Kidney (tissue), 14 donors: ENCODE data around the gene APBA1. TPM values are rescaled to one million over a fixed set of nuclear protein-coding genes. Genes with fewer than 3 reads are reported as not detected.

Experiments
- DNase-seq, 5 donors: peaks; one replicate each; pipeline ENCODE4 v3.0.0-alpha.2; 2013 to 2020
- FAIRE-seq: peaks from 2 replicates; lab custom pipeline; 2012; peaks lifted over from hg19 to GRCh38; lab: Jason Lieb, UNC
- H3K27ac ChIP-seq, 2 donors: one replicate each; pipeline ENCODE4 v1.7.0; 2013; ENCODE audit warnings: low read depth in 2 of 2, low read length in 2 of 2, inconsistent platforms in 1 of 2
- H3K27me3 ChIP-seq: one replicate; pipeline ENCODE4 v1.7.1; 2013; ENCODE audit warnings: low read length, inconsistent platforms; ENCODE audit not compliant: control insufficient read depth, insufficient read depth
- H3K36me3 ChIP-seq, 3 donors: one replicate each; pipeline versions ENCODE4 v1.7.0 to v1.7.1; 2013; ENCODE audit warnings: low read length in 3 of 3, control low read depth in 1 of 3, inconsistent platforms in 1 of 3; ENCODE audit not compliant: insufficient read depth in 3 of 3, control insufficient read depth in 2 of 3
- H3K4me1 ChIP-seq, 3 donors: one replicate each; pipeline versions ENCODE4 v1.7.0 to v1.7.1; 2013; ENCODE audit warnings: low read length in 3 of 3, inconsistent platforms in 1 of 3, low read depth in 1 of 3; ENCODE audit not compliant: control insufficient read depth in 2 of 3, insufficient read depth in 2 of 3
- H3K4me3 ChIP-seq, 3 donors: one replicate each; pipeline versions ENCODE4 v1.7.0 to v1.8.1; 2013; ENCODE audit warnings: low read length in 3 of 3, control low read depth in 1 of 3, inconsistent platforms in 1 of 3
- H3K9ac ChIP-seq, 3 donors: one replicate each; pipeline versions ENCODE4 v1.7.0 to v1.7.1; 2013; ENCODE audit warnings: low read length in 3 of 3, control low read depth in 1 of 3, inconsistent platforms in 1 of 3
- H3K9me3 ChIP-seq, 3 donors: one replicate each; pipeline versions ENCODE4 v1.7.0 to v1.7.1; 2013; ENCODE audit warnings: low read length in 3 of 3, control low read depth in 1 of 3, inconsistent platforms in 1 of 3; ENCODE audit not compliant: control insufficient read depth in 2 of 3, insufficient read depth in 1 of 3
- CTCF ChIP-seq: IDR thresholded peaks from 3 replicates; pipeline ENCODE4 v1.5.1; 2012; ENCODE audit warnings: mild to moderate bottlenecking, moderate library complexity, borderline replicate concordance; ENCODE audit not compliant: insufficient read depth; ENCODE audit errors: extremely low read depth
- intact Hi-C: fragments of 100-400 bp; cut with DNase I; formaldehyde crosslinking; loops from one replicate; pipeline ENCODE4 v1.11.1; 2022
- polyA plus RNA-seq: library from polyadenylated mRNA; stranded (reverse); fragments of 350-450 nt; fragmentation: Illumina TruSeq; extraction: RNeasy Lipid Tissue Mini Kit (QIAGEN cat#74804); gene quantifications from one replicate; pipeline ENCODE4 v1.2.3, GENCODE V29; 2014; ENCODE audit warnings: low read depth, low replicate concordance; ENCODE audit not compliant: insufficient read depth
- total RNA-seq: library from RNA; stranded (reverse); fragmentation: NEBNext Ultra II Directional; extraction: Animal tissue kit (Norgen Biotek cat#: 25700); gene quantifications from one replicate; pipeline ENCODE4 v1.2.1, GENCODE V29; 2021
- donor health status: control.
- donor health status: control.
- donor health status: control.
- donor health status: control.
- donor health status: control.
- donor health status: DM: yes; HTN: yes; CAD: no.
- donor health status: Normal renal cell carcinoma (clear cell type).

APBA1 gene
- total and polyA plus RNA-seq, 2 donors from 2014 or later = 1.3 to 5.1 TPM

- Histone ChIP-seq H3K4me1 (peaks cover 0 to 3% (median 0%) of the 10 kb centered on the region in 3 donors), H3K36me3 (no peaks in the 10 kb centered on the region), H3K9ac (no peak overlapping the region), H3K4me3 (no peak overlapping the region), H3K27ac (no peak overlapping the region), H3K27me3 (no peaks in the 10 kb centered on the region), H3K9me3 (no peaks in the 10 kb centered on the region)
- no peak for TF ChIP-seq CTCF
- intact Hi-C loops = no loop called here
- FAIRE-seq = no peak
- DNase-seq = no peak
Observed at GRCh38 chr9:69653261-69653660, 18.9 kb downstream of the APBA1 start.

GRCh38 chr9:69649566-69650250 is 22.5 kb downstream of the APBA1 start:
- H3K27ac ChIP-seq = no peak overlapping the region
- no peaks in the 10 kb centered on the region for H3K27me3 ChIP-seq
- no peaks in the 10 kb centered on the region for H3K36me3 ChIP-seq
- intact Hi-C loops = no loop called here
- peaks cover 0 to 5% (median 3%) of the 10 kb centered on the region in 3 donors for H3K4me1 ChIP-seq
- DNase-seq = peak in 1 of 5 donors; percentile 60
- no peak for TF ChIP-seq CTCF
- H3K4me3 ChIP-seq = no peak overlapping the region
- H3K9me3 ChIP-seq = no peaks in the 10 kb centered on the region
- no peak for FAIRE-seq
- no peak overlapping the region for H3K9ac ChIP-seq

GRCh38 chr9:69647804-69648203 is 24.4 kb downstream of the APBA1 start:
- no peaks in the 10 kb centered on the region for H3K27me3 ChIP-seq
- H3K4me3 ChIP-seq = no peak overlapping the region
- FAIRE-seq = no peak
- H3K9me3 ChIP-seq = no peaks in the 10 kb centered on the region
- DNase-seq = no peak
- peaks cover 0 to 5% (median 3%) of the 10 kb centered on the region in 3 donors for H3K4me1 ChIP-seq
- no peaks in the 10 kb centered on the region for H3K36me3 ChIP-seq
- no peak for TF ChIP-seq CTCF
- intact Hi-C loops = no loop called here
- H3K9ac ChIP-seq = no peak overlapping the region
- no peak overlapping the region for H3K27ac ChIP-seq
